Measurements from ENCODE around the gene C16orf92. TPM values are rescaled to one million over a fixed set of nuclear protein-coding genes. Genes with fewer than 3 reads are reported as not detected.

The C16orf92 gene
- polyA plus RNA-seq, 1 experiment: not detected

GRCh38 chr16:29975811-29976511 lies 47.0 kb upstream of the C16orf92 start:
- Histone ChIP-seq H3K27me3 (ENCODE audit: control insufficient read depth, insufficient read depth, low read length) (no peaks in the 10 kb centered on the region), H3K4me3 (ENCODE audit: low read depth, low read length) (peak overlapping the region; percentile 92), H3K9me3 (ENCODE audit: control insufficient read depth, insufficient read depth, low read length) (no peaks in the 10 kb centered on the region; the same call in 1 of the 2 replicates), H3K27ac (ENCODE audit: low read depth, low read length) (no peak overlapping the region)
- POLR2A ChIA-PET: interaction anchor here (1.2 kb wide), 1 partner anchor 50 kb away, joined by 4 read pairs; the partner anchor contains the start of gene KCTD13
- CTCF ChIA-PET: interaction anchor here (1.7 kb wide), 1 partner anchor 56 kb away, joined by 4 read pairs; no protein-coding TSS in a partner anchor
- no peak for DNase-seq (ENCODE audit: low read depth, low spot score)
- no peak for TF ChIP-seq CTCF (IDR thresholded peaks at IDR 0.05; ENCODE audit: low read depth, low read length)

GRCh38 chr16:29977063-29977825 lies 45.8 kb upstream of the C16orf92 start:
- no peaks in the 10 kb centered on the region; the same call in 1 of the 2 replicates for H3K9me3 ChIP-seq (ENCODE audit: control insufficient read depth, insufficient read depth, low read length)
- no peaks in the 10 kb centered on the region for H3K27me3 ChIP-seq (ENCODE audit: control insufficient read depth, insufficient read depth, low read length)
- ChIA-PET POLR2A (no interaction called here), CTCF (no interaction called here)
- H3K4me3 ChIP-seq (ENCODE audit: low read depth, low read length): no peak overlapping the region
- TF ChIP-seq CTCF (IDR thresholded peaks at IDR 0.05; ENCODE audit: low read depth, low read length): no peak
- no peak overlapping the region for H3K27ac ChIP-seq (ENCODE audit: low read depth, low read length)
- no peak for DNase-seq (ENCODE audit: low read depth, low spot score)

GRCh38 chr16:29978081-29978480 lies 44.9 kb upstream of the C16orf92 start:
- no peaks in the 10 kb centered on the region; the same call in 1 of the 2 replicates for H3K9me3 ChIP-seq (ENCODE audit: control insufficient read depth, insufficient read depth, low read length)
- H3K27me3 ChIP-seq (ENCODE audit: control insufficient read depth, insufficient read depth, low read length): no peaks in the 10 kb centered on the region
- ChIA-PET CTCF (interaction anchor here (0.6 kb wide), 1 partner anchor 77 kb away, joined by 4 read pairs; no protein-coding TSS in a partner anchor), POLR2A (no interaction called here)
- no peak for DNase-seq (ENCODE audit: low read depth, low spot score)
- TF ChIP-seq CTCF (IDR thresholded peaks at IDR 0.05; ENCODE audit: low read depth, low read length): no peak
- no peak overlapping the region for H3K4me3 ChIP-seq (ENCODE audit: low read depth, low read length)
- no peak overlapping the region for H3K27ac ChIP-seq (ENCODE audit: low read depth, low read length)

GRCh38 chr16:29978564-29979270 lies 44.3 kb upstream of the C16orf92 start:
- TF ChIP-seq CTCF (IDR thresholded peaks at IDR 0.05; ENCODE audit: low read depth, low read length): no peak
- no peak for DNase-seq (ENCODE audit: low read depth, low spot score)
- no peaks in the 10 kb centered on the region; the same call in 1 of the 2 replicates for H3K9me3 ChIP-seq (ENCODE audit: control insufficient read depth, insufficient read depth, low read length)
- no peak overlapping the region for H3K4me3 ChIP-seq (ENCODE audit: low read depth, low read length)
- H3K27me3 ChIP-seq (ENCODE audit: control insufficient read depth, insufficient read depth, low read length): no peaks in the 10 kb centered on the region
- H3K27ac ChIP-seq (ENCODE audit: low read depth, low read length): no peak overlapping the region
- CTCF ChIA-PET: interaction anchor here (0.6 to 1.8 kb wide), 2 partner anchors 78 to 114 kb away, joined by 4 read pairs; no protein-coding TSS in a partner anchor
- POLR2A ChIA-PET: no interaction called here
